ENCODE measurements around the gene SCT. TPM values are rescaled to one million over a fixed set of nuclear protein-coding genes. Genes with fewer than 3 reads are reported as not detected.

Gene SCT
- total RNA-seq, 1 experiment from 2014 or later: not detected

DNA sequence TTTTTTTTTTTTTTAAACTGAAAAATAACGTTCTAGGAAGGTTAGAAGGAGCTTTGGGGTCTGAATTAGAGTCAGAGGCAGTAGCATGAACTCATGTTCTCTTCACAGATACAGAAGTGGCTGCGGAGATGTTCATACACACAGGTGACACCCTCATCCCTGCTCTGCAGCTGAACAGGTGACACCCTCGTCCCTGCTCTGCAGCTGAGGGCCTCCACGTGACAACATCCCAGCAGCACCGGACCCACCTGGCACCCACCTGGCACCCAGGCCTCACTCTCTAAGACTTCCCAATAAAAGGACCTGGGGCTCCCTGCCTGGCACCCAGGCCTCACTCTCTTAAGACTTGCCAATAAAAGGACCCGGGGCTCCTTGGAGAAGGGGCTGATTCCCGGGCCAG, 29.9 kb upstream of the SCT start:
- no peaks in the 10 kb centered on the region; the same call in 1 of the 2 replicates for H3K36me3 ChIP-seq (ENCODE audit: control insufficient read depth, insufficient read depth, low read length)
- ATAC-seq: no peak
- H3K27me3 ChIP-seq (ENCODE audit: control insufficient read depth, insufficient read depth, low read length): no peaks in the 10 kb centered on the region
- in situ Hi-C loops (cut with HindIII; ENCODE audit: low pct_unique_long_range_greater_than_20kb, low sequenced_read_pairs): no loop called here
- intact Hi-C loops (cut with micrococcal nuclease; ENCODE audit: unreplicated experiment): no loop called here
- H3K27ac ChIP-seq (ENCODE audit: low read length): no peak overlapping the region
- no peaks in the 10 kb centered on the region for H3K4me1 ChIP-seq (ENCODE audit: control insufficient read depth, insufficient read depth, low read length)
- ChIA-PET POLR2A (interaction anchor here (0.7 kb wide), 1 partner anchor 127 kb away, joined by 6 read pairs; no protein-coding TSS in a partner anchor), CTCF (no interaction called here)
- no peak for DNase-seq (ENCODE audit: low read depth, low spot score)
- H3K9me3 ChIP-seq (ENCODE audit: control insufficient read depth, insufficient read depth, low read depth, low read length): no peaks in the 10 kb centered on the region
- TF ChIP-seq, protein P1, sequence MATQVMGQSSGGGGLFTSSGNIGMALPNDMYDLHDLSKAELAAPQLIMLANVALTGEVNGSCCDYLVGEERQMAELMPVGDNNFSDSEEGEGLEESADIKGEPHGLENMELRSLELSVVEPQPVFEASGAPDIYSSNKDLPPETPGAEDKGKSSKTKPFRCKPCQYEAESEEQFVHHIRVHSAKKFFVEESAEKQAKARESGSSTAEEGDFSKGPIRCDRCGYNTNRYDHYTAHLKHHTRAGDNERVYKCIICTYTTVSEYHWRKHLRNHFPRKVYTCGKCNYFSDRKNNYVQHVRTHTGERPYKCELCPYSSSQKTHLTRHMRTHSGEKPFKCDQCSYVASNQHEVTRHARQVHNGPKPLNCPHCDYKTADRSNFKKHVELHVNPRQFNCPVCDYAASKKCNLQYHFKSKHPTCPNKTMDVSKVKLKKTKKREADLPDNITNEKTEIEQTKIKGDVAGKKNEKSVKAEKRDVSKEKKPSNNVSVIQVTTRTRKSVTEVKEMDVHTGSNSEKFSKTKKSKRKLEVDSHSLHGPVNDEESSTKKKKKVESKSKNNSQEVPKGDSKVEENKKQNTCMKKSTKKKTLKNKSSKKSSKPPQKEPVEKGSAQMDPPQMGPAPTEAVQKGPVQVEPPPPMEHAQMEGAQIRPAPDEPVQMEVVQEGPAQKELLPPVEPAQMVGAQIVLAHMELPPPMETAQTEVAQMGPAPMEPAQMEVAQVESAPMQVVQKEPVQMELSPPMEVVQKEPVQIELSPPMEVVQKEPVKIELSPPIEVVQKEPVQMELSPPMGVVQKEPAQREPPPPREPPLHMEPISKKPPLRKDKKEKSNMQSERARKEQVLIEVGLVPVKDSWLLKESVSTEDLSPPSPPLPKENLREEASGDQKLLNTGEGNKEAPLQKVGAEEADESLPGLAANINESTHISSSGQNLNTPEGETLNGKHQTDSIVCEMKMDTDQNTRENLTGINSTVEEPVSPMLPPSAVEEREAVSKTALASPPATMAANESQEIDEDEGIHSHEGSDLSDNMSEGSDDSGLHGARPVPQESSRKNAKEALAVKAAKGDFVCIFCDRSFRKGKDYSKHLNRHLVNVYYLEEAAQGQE (IDR thresholded peaks at IDR 0.05; ENCODE audit: insufficient read depth in 1 of 2, low read depth in 2 of 2, low read length in 1 of 2): no peak
- TF ChIP-seq, protein P2, sequence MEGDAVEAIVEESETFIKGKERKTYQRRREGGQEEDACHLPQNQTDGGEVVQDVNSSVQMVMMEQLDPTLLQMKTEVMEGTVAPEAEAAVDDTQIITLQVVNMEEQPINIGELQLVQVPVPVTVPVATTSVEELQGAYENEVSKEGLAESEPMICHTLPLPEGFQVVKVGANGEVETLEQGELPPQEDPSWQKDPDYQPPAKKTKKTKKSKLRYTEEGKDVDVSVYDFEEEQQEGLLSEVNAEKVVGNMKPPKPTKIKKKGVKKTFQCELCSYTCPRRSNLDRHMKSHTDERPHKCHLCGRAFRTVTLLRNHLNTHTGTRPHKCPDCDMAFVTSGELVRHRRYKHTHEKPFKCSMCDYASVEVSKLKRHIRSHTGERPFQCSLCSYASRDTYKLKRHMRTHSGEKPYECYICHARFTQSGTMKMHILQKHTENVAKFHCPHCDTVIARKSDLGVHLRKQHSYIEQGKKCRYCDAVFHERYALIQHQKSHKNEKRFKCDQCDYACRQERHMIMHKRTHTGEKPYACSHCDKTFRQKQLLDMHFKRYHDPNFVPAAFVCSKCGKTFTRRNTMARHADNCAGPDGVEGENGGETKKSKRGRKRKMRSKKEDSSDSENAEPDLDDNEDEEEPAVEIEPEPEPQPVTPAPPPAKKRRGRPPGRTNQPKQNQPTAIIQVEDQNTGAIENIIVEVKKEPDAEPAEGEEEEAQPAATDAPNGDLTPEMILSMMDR (IDR thresholded peaks at IDR 0.05): no peak
- TF ChIP-seq POLR2AphosphoS5 (IDR thresholded peaks at IDR 0.05; ENCODE audit: low read depth, low read length): no peak
- TF ChIP-seq SIN3A (IDR thresholded peaks at IDR 0.05; ENCODE audit: borderline replicate concordance, insufficient read depth, low read depth, low read length): no peak
- TF ChIP-seq TCF7L2 (IDR thresholded peaks at IDR 0.05; ENCODE audit: low read depth, low read length): no peak
- H3K4me3 ChIP-seq (ENCODE audit: low read depth in 2 of 2, low read length in 2 of 2): no peak overlapping the region
- BruUV-seq (replicated peaks): no TSS peak

DNA sequence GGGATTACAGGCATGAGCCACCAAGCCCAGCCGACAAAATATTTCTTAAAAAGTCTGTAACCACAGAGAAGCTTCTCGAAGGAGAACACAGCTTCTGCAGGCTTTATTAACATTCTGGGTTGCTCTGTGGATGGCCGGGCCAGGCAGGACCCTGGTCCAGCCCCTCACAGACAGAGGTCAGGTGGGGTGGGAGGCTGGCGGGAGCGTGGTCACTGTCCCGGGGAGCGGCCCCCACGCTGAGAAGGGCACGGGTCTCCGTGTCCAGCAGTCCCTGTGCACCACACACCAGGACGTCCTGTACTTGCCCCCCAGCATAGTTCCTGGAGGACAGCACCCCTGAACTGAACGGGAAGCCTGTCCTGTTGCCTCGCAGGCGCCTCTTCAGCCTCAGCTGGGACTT, 29.4 kb upstream of the SCT start:
- ATAC-seq (no peak), DNase-seq (ENCODE audit: low read depth, low spot score) (no peak)
- TF ChIP-seq SIN3A (IDR thresholded peaks at IDR 0.05; ENCODE audit: borderline replicate concordance, insufficient read depth, low read depth, low read length): no peak
- TF ChIP-seq TCF7L2 (IDR thresholded peaks at IDR 0.05; ENCODE audit: low read depth, low read length): no peak
- TF ChIP-seq POLR2AphosphoS5 (IDR thresholded peaks at IDR 0.05; ENCODE audit: low read depth, low read length): no peak
- TF ChIP-seq, protein P1 (IDR thresholded peaks at IDR 0.05; ENCODE audit: insufficient read depth in 1 of 2, low read depth in 2 of 2, low read length in 1 of 2): no peak
- TF ChIP-seq, protein P2 (IDR thresholded peaks at IDR 0.05): no peak
- ChIA-PET CTCF (no interaction called here), POLR2A (interaction anchor here (0.7 kb wide), 1 partner anchor 127 kb away, joined by 6 read pairs; no protein-coding TSS in a partner anchor)
- Histone ChIP-seq H3K4me3 (ENCODE audit: low read depth in 2 of 2, low read length in 2 of 2) (no peak overlapping the region), H3K27me3 (ENCODE audit: control insufficient read depth, insufficient read depth, low read length) (no peaks in the 10 kb centered on the region), H3K36me3 (ENCODE audit: control insufficient read depth, insufficient read depth, low read length) (no peaks in the 10 kb centered on the region; the same call in 1 of the 2 replicates), H3K9me3 (ENCODE audit: control insufficient read depth, insufficient read depth, low read depth, low read length) (no peaks in the 10 kb centered on the region), H3K27ac (ENCODE audit: low read length) (no peak overlapping the region), H3K4me1 (ENCODE audit: control insufficient read depth, insufficient read depth, low read length) (no peaks in the 10 kb centered on the region)
- in situ Hi-C loops (cut with HindIII; ENCODE audit: low pct_unique_long_range_greater_than_20kb, low sequenced_read_pairs): no loop called here
- no TSS peak for BruUV-seq (replicated peaks)
- intact Hi-C loops (cut with micrococcal nuclease; ENCODE audit: unreplicated experiment): no loop called here

Measured in Panc1 (cell line).